ENCODE data around the gene EXOC3L2.

- TF ChIP-seq POLR2AphosphoS5 (IDR thresholded peaks at IDR 0.05; ENCODE audit: low read depth, low read length) (no peak), TAF1 (IDR thresholded peaks at IDR 0.05; ENCODE audit: borderline replicate concordance, insufficient read depth, low read length) (no peak), SIN3A (IDR thresholded peaks at IDR 0.05; ENCODE audit: borderline replicate concordance, insufficient read depth, low read length) (no peak), REST (IDR thresholded peaks at IDR 0.05; ENCODE audit: insufficient read depth in 1 of 2, low read depth in 2 of 2, low read length in 2 of 2) (no peak)
Measured at GRCh38 chr19:45184115-45184514, 61.1 kb downstream of the EXOC3L2 start.

All from PFSK-1 (cell line).